ENCODE data around the gene BCL2L15. TPM values are rescaled to one million over a fixed set of nuclear protein-coding genes. Genes with fewer than 3 reads are reported as not detected.

Gene BCL2L15
- total RNA-seq, 1 experiment from 2014 or later = 0.17 TPM

- H3K4me1 Mint-ChIP-seq = no peaks in the 10 kb centered on the region
- no peaks in the 10 kb centered on the region for H3K36me3 Mint-ChIP-seq
- TF ChIP-seq ATF6 (CRISPR knock-in tag; IDR thresholded peaks at IDR 0.05) = no peak
- ChIA-PET POLR2A (no interaction called here), CTCF (no interaction called here)
- no peaks in the 10 kb centered on the region; the same call in 1 of the 2 replicates for H3K27me3 Mint-ChIP-seq (ENCODE audit: low read depth)
- H3K4me3 Mint-ChIP-seq = no peak overlapping the region
- ATAC-seq (no peak), DNase-seq (ENCODE audit: low spot score) (no peak)
- H3K27ac Mint-ChIP-seq = no peak overlapping the region
- no peaks in the 10 kb centered on the region for H3K9me3 Mint-ChIP-seq
Measured at GRCh38 chr1:113860891-113861290, 26.5 kb downstream of the BCL2L15 start.

GRCh38 chr1:113859478-113860175, 27.8 kb downstream of the BCL2L15 start:
- CTCF ChIA-PET = interaction anchor here (0.6 kb wide), 1 partner anchor 881 kb away, joined by 3 read pairs; no protein-coding TSS in a partner anchor
- TF ChIP-seq MXD4 (CRISPR knock-in tag; IDR thresholded peaks at IDR 0.05; ENCODE audit: borderline replicate concordance) = no peak
- TF ChIP-seq ETV6 (CRISPR knock-in tag; IDR thresholded peaks at IDR 0.05) = no peak
- no peak for TF ChIP-seq NFE2L1 (CRISPR knock-in tag; IDR thresholded peaks at IDR 0.05)
- TF ChIP-seq SMAD4 (CRISPR knock-in tag; IDR thresholded peaks at IDR 0.05) = no peak
- TF ChIP-seq GABPB1 (CRISPR knock-in tag; IDR thresholded peaks at IDR 0.05) = no peak
- no peak for TF ChIP-seq ZNF138 (CRISPR knock-in tag; conservative IDR thresholded peaks at IDR 0.05)
- no peak for TF ChIP-seq NR3C1 (CRISPR knock-in tag; conservative IDR thresholded peaks at IDR 0.05; ENCODE audit: low read depth)
- no peak for TF ChIP-seq AFF4 (CRISPR knock-in tag; IDR thresholded peaks at IDR 0.05; ENCODE audit: borderline replicate concordance)
- no peak for TF ChIP-seq ZSCAN18 (CRISPR knock-in tag; IDR thresholded peaks at IDR 0.05)
- no peak for TF ChIP-seq KAT7 (CRISPR knock-in tag; IDR thresholded peaks at IDR 0.05; ENCODE audit: borderline replicate concordance)
- no peak for TF ChIP-seq ZNF232 (CRISPR knock-in tag; IDR thresholded peaks at IDR 0.05)
- TF ChIP-seq JUN (CRISPR knock-in tag; IDR thresholded peaks at IDR 0.05) = no peak
- no peak for TF ChIP-seq ZMAT4 (CRISPR knock-in tag; IDR thresholded peaks at IDR 0.05)
- no peak for TF ChIP-seq ATF2 (CRISPR knock-in tag; IDR thresholded peaks at IDR 0.05; ENCODE audit: borderline replicate concordance, low read depth)
- no peak for TF ChIP-seq ESRRA (CRISPR knock-in tag; IDR thresholded peaks at IDR 0.05; ENCODE audit: borderline replicate concordance)
- POLR2A ChIA-PET = no interaction called here
- DNase-seq (ENCODE audit: low spot score) (no peak), ATAC-seq (no peak)
- H3K4me3 Mint-ChIP-seq = no peak overlapping the region
- H3K9me3 Mint-ChIP-seq = no peaks in the 10 kb centered on the region
- no peak overlapping the region for H3K27ac Mint-ChIP-seq
- H3K36me3 Mint-ChIP-seq = no peaks in the 10 kb centered on the region
- no peaks in the 10 kb centered on the region for H3K4me1 Mint-ChIP-seq
- no peaks in the 10 kb centered on the region; the same call in 1 of the 2 replicates for H3K27me3 Mint-ChIP-seq (ENCODE audit: low read depth)

All from WTC11 (cell line).